Aorta (tissue), 5 donors: ENCODE measurements around the gene GMDS. TPM values are rescaled to one million over a fixed set of nuclear protein-coding genes. Genes with fewer than 3 reads are reported as not detected.

ENCODE experiments used
- ATAC-seq: fragments of 200-7000 bp; cut with Tn5 transposase; one replicate; pipeline ENCODE4 v1.9.1; 2022; ENCODE audit warnings: moderate library complexity; ENCODE audit not compliant: low FRiP score
- DNase-seq, 2 donors: peaks; one replicate each; pipeline ENCODE4 v3.0.0-alpha.2; 2020
- H3K27ac ChIP-seq, 2 donors: one replicate each; pipeline ENCODE4 v1.5.1; 2013; ENCODE audit warnings: low read length in 2 of 2, mild to moderate bottlenecking in 2 of 2, moderate library complexity in 2 of 2, control low read depth in 1 of 2, inconsistent platforms in 1 of 2, low read depth in 1 of 2
- H3K27me3 ChIP-seq, 2 donors: one replicate each; pipeline ENCODE4 v1.6.1; 2013; ENCODE audit warnings: control low read depth in 1 of 2, low read length in 1 of 2, mild to moderate bottlenecking in 1 of 2, moderate library complexity in 1 of 2; ENCODE audit not compliant: insufficient read depth in 2 of 2, control insufficient read depth in 1 of 2
- H3K36me3 ChIP-seq, 2 donors: one replicate each; pipeline ENCODE4 v1.6.1; 2013; ENCODE audit warnings: control low read depth in 1 of 2, low read length in 1 of 2, mild to moderate bottlenecking in 1 of 2; ENCODE audit not compliant: insufficient read depth in 2 of 2, control insufficient read depth in 1 of 2
- H3K4me1 ChIP-seq, 2 donors: one replicate each; pipeline ENCODE4 v1.6.1; 2013; ENCODE audit warnings: low read length in 2 of 2, control low read depth in 1 of 2, mild to moderate bottlenecking in 1 of 2, moderate library complexity in 1 of 2; ENCODE audit not compliant: insufficient read depth in 2 of 2, control insufficient read depth in 1 of 2
- H3K4me3 ChIP-seq, 2 donors: one replicate each; pipeline ENCODE4 v1.5.1; 2013; ENCODE audit warnings: low read length in 2 of 2, control low read depth in 1 of 2, mild to moderate bottlenecking in 1 of 2
- H3K9me3 ChIP-seq: one replicate; pipeline ENCODE4 v1.6.1; 2013; ENCODE audit warnings: mild to moderate bottlenecking, low read length; ENCODE audit not compliant: control insufficient read depth
- WGBS, 2 donors: extraction: QIAGEN DNeasy Blood & Tissue Kit; methylation state at CpG; one replicate each; pipeline ENCODE4 v1.1.7; 2013; 5-methylcytosine and 5-hydroxymethylcytosine counted together
- intact Hi-C, 2 donors: fragments of 100-400 bp; cut with DNase I; formaldehyde crosslinking; loops; one replicate each; pipeline versions ENCODE4 v1.14.2 to v1.15.0; 2022
- polyA plus RNA-seq, 2 donors: library from polyadenylated mRNA; stranded (reverse); fragments of 200-250 nt; gene quantifications; one replicate each; pipeline ENCODE4 v1.2.3, GENCODE V29; 2013
- total RNA-seq, 2 donors: library from RNA; stranded (reverse); fragmentation: NEBNext Ultra II Directional; extraction: Animal tissue kit (Norgen Biotek cat#: 25700); gene quantifications; one replicate each; pipeline ENCODE4 v1.2.1, GENCODE V29; 2021
- donor health status: healthy with polysubstance abuse.
- donor health status: Bipolar disorder and iron deficiency.
- donor health status: DM: no; HTN: no; CAD: no.
- donor health status: DM: no; HTN: no; CAD: no.
- donor health status: DM: yes; HTN: yes; CAD: no.

The GMDS gene
- total and polyA plus RNA-seq, 4 donors, result 66.1 to 138 (median 84.9) TPM

- 56 to 58% methylated on average over 9 of the region's 9 CpGs for WGBS, 2 donors
These were observed 447.0 kb downstream of the GMDS start for GRCh38 chr6:1798303-1798964.

GRCh38 chr6:1797801-1798200, 447.6 kb downstream of the GMDS start:
- peak overlapping the region in 1 of 2 donors; percentile 78 for H3K27ac ChIP-seq
- H3K9me3 ChIP-seq, result no peaks in the 10 kb centered on the region
- ATAC-seq (no peak), DNase-seq (no peak)
- H3K27me3 ChIP-seq, result no peaks in the 10 kb centered on the region
- no peaks in the 10 kb centered on the region for H3K36me3 ChIP-seq
- H3K4me3 ChIP-seq, result peak overlapping the region in 1 of 2 donors; percentile 34
- 23 to 25% methylated on average over 1 of the region's 1 CpG for WGBS, 2 donors
- intact Hi-C loops, result no loop called here
- peaks cover 4 to 5% of the 10 kb centered on the region in 2 donors for H3K4me1 ChIP-seq

More at GRCh38 chr6:1798303-1798964, 447.0 kb downstream of the GMDS start:
- H3K27ac ChIP-seq, result peak overlapping the region in 1 of 2 donors; percentile 10
- H3K4me3 ChIP-seq, result peak overlapping the region in 1 of 2 donors; percentile 34
- no peaks in the 10 kb centered on the region for H3K36me3 ChIP-seq
- no peaks in the 10 kb centered on the region for H3K9me3 ChIP-seq
- DNase-seq (no peak), ATAC-seq (no peak)
- H3K27me3 ChIP-seq, result no peaks in the 10 kb centered on the region
- peaks cover 4 to 5% of the 10 kb centered on the region in 2 donors for H3K4me1 ChIP-seq
- intact Hi-C loops, result no loop called here

GRCh38 chr6:1796706-1797529, 448.5 kb downstream of the GMDS start:
- 92 to 95% methylated on average over 8 of the region's 8 CpGs for WGBS, 2 donors
- H3K9me3 ChIP-seq, result no peaks in the 10 kb centered on the region
- no peak overlapping the region for H3K4me3 ChIP-seq
- H3K27ac ChIP-seq, result no peak overlapping the region
- H3K36me3 ChIP-seq, result no peaks in the 10 kb centered on the region
- DNase-seq, result no peak
- no peak for ATAC-seq
- H3K4me1 ChIP-seq, result peaks cover 4 to 5% of the 10 kb centered on the region in 2 donors
- no peaks in the 10 kb centered on the region for H3K27me3 ChIP-seq
- intact Hi-C loops, result no loop called here

GRCh38 chr6:1795910-1796309, 449.5 kb downstream of the GMDS start:
- Histone ChIP-seq H3K4me3 (no peak overlapping the region), H3K4me1 (peaks cover 4 to 5% of the 10 kb centered on the region in 2 donors), H3K27ac (no peak overlapping the region), H3K27me3 (no peaks in the 10 kb centered on the region), H3K36me3 (no peaks in the 10 kb centered on the region), H3K9me3 (no peaks in the 10 kb centered on the region)
- DNase-seq (no peak), ATAC-seq (no peak)
- intact Hi-C loops, result no loop called here
- 81 to 86% methylated on average over 4 of the region's 4 CpGs for WGBS, 2 donors

GRCh38 chr6:1792989-1793388, 452.4 kb downstream of the GMDS start:
- intact Hi-C loops, result no loop called here
- no peaks in the 10 kb centered on the region for H3K36me3 ChIP-seq
- no peaks in the 10 kb centered on the region for H3K27me3 ChIP-seq
- DNase-seq (no peak), ATAC-seq (no peak)
- peaks cover 1 to 5% of the 10 kb centered on the region in 2 donors for H3K4me1 ChIP-seq
- 72 to 79% methylated on average over 3 of the region's 3 CpGs for WGBS, 2 donors
- no peak overlapping the region for H3K4me3 ChIP-seq
- no peaks in the 10 kb centered on the region for H3K9me3 ChIP-seq
- no peak overlapping the region for H3K27ac ChIP-seq

- no peak overlapping the region for H3K27ac ChIP-seq
- H3K36me3 ChIP-seq, result no peaks in the 10 kb centered on the region
- peaks cover 0 to 3% of the 10 kb centered on the region in 2 donors for H3K4me1 ChIP-seq
- no peak for ATAC-seq
- H3K27me3 ChIP-seq, result no peaks in the 10 kb centered on the region
- no peak overlapping the region for H3K4me3 ChIP-seq
- WGBS, 2 donors, result 94 to 98% methylated on average over 3 of the region's 3 CpGs
- DNase-seq, result no peak
- no peaks in the 10 kb centered on the region for H3K9me3 ChIP-seq
- intact Hi-C loops, result no loop called here
These were observed 454.7 kb downstream of the GMDS start for GRCh38 chr6:1790684-1791083.

- no peaks in the 10 kb centered on the region for H3K27me3 ChIP-seq
- WGBS, 2 donors, result 51 to 52% methylated on average over 4 of the region's 4 CpGs
- no peak overlapping the region for H3K4me3 ChIP-seq
- intact Hi-C loops, result no loop called here
- H3K27ac ChIP-seq, result no peak overlapping the region
- H3K9me3 ChIP-seq, result no peaks in the 10 kb centered on the region
- no peak for ATAC-seq
- no peaks in the 10 kb centered on the region for H3K36me3 ChIP-seq
- DNase-seq, result no peak
- H3K4me1 ChIP-seq, result peaks cover 0 to 3% of the 10 kb centered on the region in 2 donors
These were observed 456.3 kb downstream of the GMDS start for GRCh38 chr6:1789092-1789491.

- DNase-seq (peak; percentile 77 to 83), ATAC-seq (peak; percentile 84)
- no peak overlapping the region for H3K4me3 ChIP-seq
- intact Hi-C loops, result no loop called here
- 3 to 11% methylated on average over 8 of the region's 8 CpGs for WGBS, 2 donors
- H3K27ac ChIP-seq, result peak overlapping the region in 1 of 2 donors; percentile 27
- no peaks in the 10 kb centered on the region for H3K36me3 ChIP-seq
- no peaks in the 10 kb centered on the region for H3K27me3 ChIP-seq
- no peaks in the 10 kb centered on the region for H3K9me3 ChIP-seq
- H3K4me1 ChIP-seq, result peaks cover 0 to 3% of the 10 kb centered on the region in 2 donors
These were observed 457.5 kb downstream of the GMDS start for GRCh38 chr6:1787894-1788293.
